Calu3 (cell line): Measurements from ENCODE around the gene ST14. TPM values are rescaled to one million over a fixed set of nuclear protein-coding genes. Genes with fewer than 3 reads are reported as not detected.

Experiments
- BruUV-seq: library from RNA; stranded (reverse); fragments of 400-500 nt; replicated peaks from 2 replicates; lab custom pipeline; 2021; lab: Mats Ljungman, UMichigan
- CTCF ChIA-PET: fragments of 300-600 bp; sonication (Branson Sonifier 250); formaldehyde crosslinking; loops from one replicate; lab custom pipeline; 2022; ENCODE audit warnings: antibody characterized with exemption; lab: Charles Lee
- DNase-seq: peaks from one replicate; pipeline ENCODE4 v3.0.0; 2022
- H3K27ac Mint-ChIP-seq: one replicate; pipeline ENCODE4 v1.8.0; 2022; ENCODE audit warnings: mixed read lengths; ENCODE audit not compliant: unreplicated experiment
- H3K27me3 Mint-ChIP-seq: one replicate; pipeline ENCODE4 v1.8.0; 2022; ENCODE audit warnings: mixed read lengths; ENCODE audit not compliant: unreplicated experiment
- H3K36me3 Mint-ChIP-seq: one replicate; pipeline ENCODE4 v1.8.0; 2022; ENCODE audit warnings: mild to moderate bottlenecking, moderate library complexity, mixed read lengths; ENCODE audit not compliant: insufficient read depth, unreplicated experiment
- H3K4me1 Mint-ChIP-seq: one replicate; pipeline ENCODE4 v1.8.0; 2022; ENCODE audit warnings: mild to moderate bottlenecking, low read depth, mixed read lengths; ENCODE audit not compliant: unreplicated experiment
- H3K4me3 Mint-ChIP-seq: one replicate; pipeline ENCODE4 v1.8.0; 2022; ENCODE audit warnings: mild to moderate bottlenecking, low read depth, moderate library complexity, mixed read lengths; ENCODE audit not compliant: unreplicated experiment
- H3K9me3 Mint-ChIP-seq: one replicate; pipeline ENCODE4 v1.8.0; 2022; ENCODE audit warnings: low read depth, mixed read lengths; ENCODE audit not compliant: unreplicated experiment
- CTCF ChIP-seq: fragments of 200-600 bp; IDR thresholded peaks from one replicate; pipeline ENCODE4 v1.8.0; 2022; ENCODE audit warnings: antibody characterized with exemption; ENCODE audit not compliant: unreplicated experiment
- intact Hi-C: fragments of 100-400 bp; cut with micrococcal nuclease; formaldehyde crosslinking; loops from one replicate; pipeline ENCODE4 v1.10.0; 2022; ENCODE audit not compliant: unreplicated experiment
- total RNA-seq: library from RNA; stranded (reverse); gene quantifications from 2 replicates; pipeline ENCODE4 v1.2.3, GENCODE V29; 2022

Gene ST14
- total RNA-seq, 1 experiment from 2014 or later, result 153 TPM

GRCh38 chr11:130202009-130202817, 42.6 kb downstream of the ST14 start:
- H3K27ac Mint-ChIP-seq, result no peak overlapping the region

GRCh38 chr11:130202818-130203689, 43.5 kb downstream of the ST14 start:
- Mint-ChIP-seq H3K36me3 (peaks cover 31% of the 10 kb centered on the region), H3K27ac (no peak overlapping the region), H3K27me3 (no peaks in the 10 kb centered on the region), H3K4me3 (no peak overlapping the region), H3K4me1 (no peaks in the 10 kb centered on the region), H3K9me3 (peaks cover 3% of the 10 kb centered on the region)
- BruUV-seq, result no TSS peak
- CTCF ChIA-PET, result no interaction called here
- intact Hi-C loops, result no loop called here
- no peak for DNase-seq
- no peak for TF ChIP-seq CTCF

More at GRCh38 chr11:130202009-130202817, 42.6 kb downstream of the ST14 start:
- no peak for DNase-seq
- no peak overlapping the region for H3K4me3 Mint-ChIP-seq
- H3K4me1 Mint-ChIP-seq, result no peaks in the 10 kb centered on the region
- no peaks in the 10 kb centered on the region for H3K27me3 Mint-ChIP-seq
- CTCF ChIA-PET, result no interaction called here
- H3K36me3 Mint-ChIP-seq, result peaks cover 34% of the 10 kb centered on the region
- no peak for TF ChIP-seq CTCF
- H3K9me3 Mint-ChIP-seq, result peaks cover 3% of the 10 kb centered on the region
- no TSS peak for BruUV-seq
- intact Hi-C loops, result no loop called here

GRCh38 chr11:130203766-130204702, 44.5 kb downstream of the ST14 start:
- DNase-seq, result no peak
- peaks cover 3% of the 10 kb centered on the region for H3K9me3 Mint-ChIP-seq
- H3K27me3 Mint-ChIP-seq, result no peaks in the 10 kb centered on the region
- no peaks in the 10 kb centered on the region for H3K4me1 Mint-ChIP-seq
- peaks cover 38% of the 10 kb centered on the region for H3K36me3 Mint-ChIP-seq
- no peak for TF ChIP-seq CTCF
- intact Hi-C loops, result no loop called here
- no peak overlapping the region for H3K4me3 Mint-ChIP-seq
- CTCF ChIA-PET, result no interaction called here
- no peak overlapping the region for H3K27ac Mint-ChIP-seq
- BruUV-seq, result no TSS peak

GRCh38 chr11:130204703-130205095, 45.1 kb downstream of the ST14 start:
- Mint-ChIP-seq H3K27ac (no peak overlapping the region), H3K36me3 (peaks cover 41% of the 10 kb centered on the region), H3K4me1 (no peaks in the 10 kb centered on the region), H3K27me3 (no peaks in the 10 kb centered on the region), H3K9me3 (peaks cover 3% of the 10 kb centered on the region), H3K4me3 (no peak overlapping the region)
- CTCF ChIA-PET, result no interaction called here
- DNase-seq, result no peak
- TF ChIP-seq CTCF, result no peak
- intact Hi-C loops, result no loop called here
- no TSS peak for BruUV-seq
